ENCODE measurements around the gene AATF. TPM values are rescaled to one million over a fixed set of nuclear protein-coding genes. Genes with fewer than 3 reads are reported as not detected.

The AATF gene
- total and polyA plus RNA-seq, 12 donors, result 21.0 to 68.2 (median 41.1) TPM

DNA sequence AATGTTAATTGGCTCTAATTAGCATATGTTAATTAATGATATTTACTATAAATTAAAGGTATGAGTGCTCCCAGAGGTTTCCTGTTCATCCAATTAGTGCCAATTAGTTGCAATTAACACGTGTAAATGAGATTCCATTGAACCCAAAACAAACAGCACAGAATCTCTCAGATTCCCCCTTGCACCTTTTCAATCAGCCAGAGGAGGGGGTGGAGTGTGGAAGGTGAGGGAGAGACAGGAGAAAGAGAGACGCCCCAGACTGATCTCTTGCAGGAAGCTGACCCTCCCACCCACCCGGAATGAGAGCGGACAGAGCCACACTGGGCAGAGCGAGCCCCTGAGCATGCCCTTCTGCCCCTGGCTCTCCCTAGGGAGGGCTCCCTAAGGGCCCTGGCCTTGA is 35.6 kb upstream of the AATF start:
- H3K4me1 ChIP-seq (replicated peaks in 1 of 2), result no peaks in the 10 kb centered on the region
- no peak overlapping the region for H3K27ac ChIP-seq
- H3K9me3 ChIP-seq (replicated peaks in 1 of 3), result no peaks in the 10 kb centered on the region
- intact Hi-C loops (cut with DNase I), result no loop called here
- WGBS, 4 donors, result 28 to 47% (median 42%) methylated on average over 5 of the region's 5 CpGs
- H3K36me3 ChIP-seq (replicated peaks in 1 of 2), result no peaks in the 10 kb centered on the region
- H3K27me3 ChIP-seq, result no peaks in the 10 kb centered on the region
- no peak for DNase-seq
- TF ChIP-seq, protein P1, sequence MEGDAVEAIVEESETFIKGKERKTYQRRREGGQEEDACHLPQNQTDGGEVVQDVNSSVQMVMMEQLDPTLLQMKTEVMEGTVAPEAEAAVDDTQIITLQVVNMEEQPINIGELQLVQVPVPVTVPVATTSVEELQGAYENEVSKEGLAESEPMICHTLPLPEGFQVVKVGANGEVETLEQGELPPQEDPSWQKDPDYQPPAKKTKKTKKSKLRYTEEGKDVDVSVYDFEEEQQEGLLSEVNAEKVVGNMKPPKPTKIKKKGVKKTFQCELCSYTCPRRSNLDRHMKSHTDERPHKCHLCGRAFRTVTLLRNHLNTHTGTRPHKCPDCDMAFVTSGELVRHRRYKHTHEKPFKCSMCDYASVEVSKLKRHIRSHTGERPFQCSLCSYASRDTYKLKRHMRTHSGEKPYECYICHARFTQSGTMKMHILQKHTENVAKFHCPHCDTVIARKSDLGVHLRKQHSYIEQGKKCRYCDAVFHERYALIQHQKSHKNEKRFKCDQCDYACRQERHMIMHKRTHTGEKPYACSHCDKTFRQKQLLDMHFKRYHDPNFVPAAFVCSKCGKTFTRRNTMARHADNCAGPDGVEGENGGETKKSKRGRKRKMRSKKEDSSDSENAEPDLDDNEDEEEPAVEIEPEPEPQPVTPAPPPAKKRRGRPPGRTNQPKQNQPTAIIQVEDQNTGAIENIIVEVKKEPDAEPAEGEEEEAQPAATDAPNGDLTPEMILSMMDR (IDR thresholded peaks at IDR 0.05), result no peak
- TF ChIP-seq POLR2A (IDR thresholded peaks at IDR 0.05), result no peak
- no peak overlapping the region for H3K4me3 ChIP-seq

DNA sequence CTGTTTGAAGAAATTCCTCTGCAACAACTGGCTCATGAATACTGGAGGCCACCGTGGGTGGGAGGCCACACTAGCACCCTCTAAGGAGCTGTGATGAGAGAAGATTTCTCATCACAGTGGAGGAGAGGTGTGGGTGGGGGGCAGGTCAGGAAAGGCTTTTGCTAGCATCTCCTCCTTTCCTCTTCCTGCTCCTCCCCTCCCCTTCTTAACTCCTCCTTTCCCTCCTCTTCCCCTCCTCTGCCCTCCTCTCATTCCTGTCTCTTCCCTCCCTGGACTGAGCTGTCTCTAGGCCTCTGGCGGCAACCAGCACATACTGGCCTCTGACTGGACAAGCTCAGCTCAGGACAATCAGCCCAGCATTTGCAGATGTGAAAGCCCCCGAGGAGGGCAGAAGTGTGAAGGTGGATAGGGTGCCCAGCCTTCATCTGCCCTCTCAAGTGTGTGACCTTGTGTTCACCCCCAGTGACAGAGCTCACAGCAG is 30.5 kb upstream of the AATF start:
- no peak for DNase-seq
- no peak for TF ChIP-seq POLR2A (IDR thresholded peaks at IDR 0.05)
- TF ChIP-seq, protein P1 (IDR thresholded peaks at IDR 0.05), result no peak
- no peaks in the 10 kb centered on the region for H3K4me1 ChIP-seq (replicated peaks in 1 of 2)
- intact Hi-C loops (cut with DNase I), result no loop called here
- no peaks in the 10 kb centered on the region for H3K9me3 ChIP-seq (replicated peaks in 1 of 3)
- H3K27me3 ChIP-seq, result peaks cover 7% of the 10 kb centered on the region
- no peak overlapping the region for H3K4me3 ChIP-seq
- H3K27ac ChIP-seq, result no peak overlapping the region
- 47 to 66% (median 50%) methylated on average over 3 of the region's 3 CpGs for WGBS, 4 donors
- no peaks in the 10 kb centered on the region for H3K36me3 ChIP-seq (replicated peaks in 1 of 2)

DNA sequence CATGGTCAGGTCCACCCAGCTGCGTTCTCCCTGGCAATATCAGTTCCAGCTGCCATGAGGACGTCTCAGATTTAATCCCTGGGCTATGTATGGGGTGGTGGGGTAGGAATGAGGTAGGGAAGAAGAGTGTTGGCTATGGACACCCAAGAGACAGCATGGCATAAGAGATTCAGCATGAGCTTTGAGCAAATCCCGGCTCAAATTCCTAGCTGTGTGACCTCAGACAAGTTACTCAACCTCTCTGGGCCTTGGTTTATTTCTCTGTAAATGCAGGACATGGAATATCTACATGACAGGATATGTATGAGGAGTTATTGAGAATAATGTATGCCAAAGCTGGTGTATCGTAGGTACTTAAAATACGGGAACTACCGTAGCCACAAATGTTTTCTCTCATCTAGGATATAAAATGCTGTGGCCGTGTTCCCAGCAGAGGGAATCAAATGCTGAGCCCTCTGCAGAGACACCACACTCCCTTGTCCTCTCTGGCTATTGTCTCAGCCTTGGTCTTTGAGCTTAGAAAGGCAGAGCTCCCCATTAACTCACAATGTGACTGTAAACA is 29.3 kb upstream of the AATF start:
- intact Hi-C loops (cut with DNase I), result no loop called here
- WGBS, 4 donors, result 68 to 77% (median 72%) methylated on average over 7 of the region's 7 CpGs
- TF ChIP-seq, protein P1 (IDR thresholded peaks at IDR 0.05), result no peak
- no peak for TF ChIP-seq POLR2A (IDR thresholded peaks at IDR 0.05)
- no peaks in the 10 kb centered on the region for H3K36me3 ChIP-seq (replicated peaks in 1 of 2)
- no peaks in the 10 kb centered on the region for H3K9me3 ChIP-seq (replicated peaks in 1 of 3)
- H3K4me3 ChIP-seq, result no peak overlapping the region
- no peak for DNase-seq
- H3K27ac ChIP-seq, result no peak overlapping the region
- H3K27me3 ChIP-seq, result peaks cover 7% of the 10 kb centered on the region
- H3K4me1 ChIP-seq (replicated peaks in 1 of 2), result no peaks in the 10 kb centered on the region

DNA sequence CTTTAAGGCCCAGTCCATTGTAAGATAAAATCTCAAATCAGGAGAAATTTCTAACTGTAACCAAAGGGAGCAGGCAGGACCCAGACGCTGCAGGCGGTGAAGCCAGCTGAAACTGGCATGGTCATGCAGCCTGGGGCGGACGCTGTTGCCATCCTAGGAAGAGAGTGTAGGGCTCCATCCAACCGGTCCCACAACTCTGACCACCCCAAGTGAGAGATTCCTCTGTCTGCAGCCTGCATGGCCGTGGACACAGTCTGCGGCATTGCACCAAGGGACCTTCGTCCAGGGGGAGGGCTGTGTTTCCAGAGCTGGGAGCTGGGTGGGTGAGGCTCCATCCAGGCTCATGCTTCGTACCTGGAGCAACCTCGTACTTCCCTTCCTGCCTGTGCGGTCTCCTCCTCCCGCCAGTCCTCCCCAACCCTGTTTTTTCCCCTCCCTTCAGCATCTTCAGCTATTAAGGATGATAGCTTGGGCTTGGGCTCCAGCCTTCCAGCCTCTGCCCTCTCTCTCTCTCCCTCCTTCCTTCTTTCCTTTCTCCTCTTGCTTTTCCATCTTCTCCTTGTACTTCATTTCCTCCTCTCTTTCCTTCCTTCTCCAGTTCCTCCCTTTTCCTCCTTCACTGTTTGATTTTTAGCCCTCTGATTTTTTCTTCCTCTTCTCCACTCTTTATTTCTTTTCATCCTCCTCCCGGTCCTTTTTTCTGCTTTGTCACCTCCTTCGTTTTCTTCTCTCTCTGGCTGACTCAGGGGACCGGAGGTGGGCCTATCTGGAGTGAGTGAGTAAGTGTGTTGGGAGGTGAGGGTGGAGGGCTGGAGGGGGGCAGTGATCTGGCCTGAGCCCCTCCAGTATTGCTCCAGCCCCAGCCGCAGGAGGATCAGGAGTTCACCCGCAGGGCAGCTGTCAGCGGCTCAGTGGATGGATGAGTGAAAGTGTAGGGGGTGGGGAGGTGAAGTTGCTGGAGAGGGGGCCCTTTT is 28.4 kb upstream of the AATF start:
- H3K27ac ChIP-seq, result no peak overlapping the region
- no peaks in the 10 kb centered on the region for H3K4me1 ChIP-seq (replicated peaks in 1 of 2)
- H3K36me3 ChIP-seq (replicated peaks in 1 of 2), result no peaks in the 10 kb centered on the region
- no peak for DNase-seq
- peaks cover 11% of the 10 kb centered on the region for H3K27me3 ChIP-seq
- H3K4me3 ChIP-seq, result no peak overlapping the region
- TF ChIP-seq POLR2A (IDR thresholded peaks at IDR 0.05), result no peak
- TF ChIP-seq, protein P1 (IDR thresholded peaks at IDR 0.05), result no peak
- intact Hi-C loops (cut with DNase I), result no loop called here
- H3K9me3 ChIP-seq (replicated peaks in 1 of 3), result no peaks in the 10 kb centered on the region
- WGBS, 4 donors, result 52 to 63% (median 55%) methylated on average over 14 to 18 of the region's 18 CpGs

Measured in adrenal gland (tissue), 12 donors.